Cerebellar cortex (tissue), 1 donor: ENCODE results near the gene RAB5B.
"Not testable (repeated sequence)": the region's sequence is repeated elsewhere in the genome, so short reads cannot be mapped to it uniquely, and the experiment has no call there.

Source experiments
- DNase-seq: peaks from one replicate; pipeline ENCODE4 v3.0.0-alpha.2; 2015; ENCODE audit warnings: low spot score

The RAB5B gene

DNA sequence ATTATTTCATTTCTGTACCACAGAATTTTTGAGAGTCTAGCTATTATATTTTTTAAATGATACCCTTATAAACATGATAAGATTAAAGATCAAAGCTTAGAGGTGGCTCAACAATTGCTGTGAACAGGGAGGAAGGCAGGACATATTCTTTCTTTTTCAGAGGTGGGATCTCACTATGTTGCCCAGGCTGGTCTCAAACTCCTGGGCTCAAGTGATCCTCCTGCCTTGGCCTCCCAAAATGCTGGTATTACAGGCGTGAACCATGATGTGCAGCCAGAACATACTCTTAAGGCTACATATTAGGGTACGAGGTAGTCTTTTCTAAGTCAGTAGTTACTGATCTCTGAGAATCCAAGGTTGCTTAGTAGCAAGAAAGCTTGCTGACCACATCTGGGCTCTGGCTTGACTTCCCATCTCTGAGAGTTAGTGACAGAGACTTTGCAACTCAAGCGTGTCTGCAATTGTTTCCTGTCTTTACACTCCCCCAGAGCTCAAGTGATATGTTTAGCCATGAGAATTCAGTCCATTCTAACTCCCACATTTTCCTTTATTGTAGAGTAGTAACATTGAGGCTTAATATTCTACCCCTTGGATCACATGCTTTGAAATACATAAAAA lies 8.6 kb downstream of the RAB5B start:
- DNase-seq = no peak

DNA sequence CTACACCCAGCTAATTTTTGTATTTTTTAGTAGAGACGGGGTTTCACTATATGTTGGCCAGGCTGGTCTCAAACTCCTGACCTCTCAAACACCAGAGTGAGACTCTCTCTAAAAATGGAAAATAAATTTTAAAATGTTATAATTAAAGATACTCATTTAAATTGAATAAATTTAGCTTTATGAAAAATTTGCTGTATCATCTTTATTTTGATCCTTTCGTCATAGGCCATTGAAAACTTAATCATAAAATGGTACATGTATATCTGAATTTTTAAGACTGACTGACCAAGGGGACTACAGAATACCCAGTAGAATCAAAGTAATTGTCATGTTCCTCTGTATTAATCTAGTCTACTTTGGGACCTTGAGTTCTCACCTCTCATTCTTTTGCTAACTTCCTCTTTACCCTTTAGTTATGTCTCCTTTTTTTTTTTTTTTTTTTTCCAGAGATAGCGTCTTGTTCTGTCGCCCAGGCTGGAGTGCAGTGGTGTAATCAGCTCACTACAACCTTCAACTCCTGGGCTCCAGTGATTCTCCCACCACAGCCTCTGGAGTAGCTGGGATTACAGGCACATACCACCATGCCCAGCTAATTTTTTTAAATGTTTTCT lies 9.5 kb downstream of the RAB5B start:
- no peak for DNase-seq

GRCh38 chr12:55984861-55985260 lies 11.0 kb downstream of the RAB5B start:
- no peak for DNase-seq

DNA sequence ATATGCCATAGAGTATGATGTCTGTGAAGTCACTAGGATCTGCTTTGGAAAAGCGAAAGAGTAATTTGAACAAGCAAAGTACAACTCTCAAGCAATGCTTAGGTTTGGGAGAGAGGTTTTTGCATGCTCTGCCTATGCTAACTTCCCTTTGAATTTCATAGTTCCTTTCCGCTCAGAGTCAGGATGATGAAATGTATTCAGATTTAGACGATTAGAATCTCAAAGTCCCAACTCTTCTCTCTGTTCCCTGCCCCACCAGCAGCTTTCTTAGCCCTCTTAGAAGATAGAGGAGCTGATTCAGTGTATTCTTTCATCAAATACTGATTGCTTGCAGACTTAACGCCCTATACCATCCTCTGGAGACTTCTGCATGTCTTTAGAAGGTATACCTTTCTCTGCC lies 11.5 kb downstream of the RAB5B start:
- no peak for DNase-seq

- not testable (repeated sequence) for DNase-seq
Observed at GRCh38 chr12:55985976-55986375, 12.1 kb downstream of the RAB5B start.

- no peak for DNase-seq
Observed at GRCh38 chr12:55991110-55991509, 17.2 kb downstream of the RAB5B start.

DNA sequence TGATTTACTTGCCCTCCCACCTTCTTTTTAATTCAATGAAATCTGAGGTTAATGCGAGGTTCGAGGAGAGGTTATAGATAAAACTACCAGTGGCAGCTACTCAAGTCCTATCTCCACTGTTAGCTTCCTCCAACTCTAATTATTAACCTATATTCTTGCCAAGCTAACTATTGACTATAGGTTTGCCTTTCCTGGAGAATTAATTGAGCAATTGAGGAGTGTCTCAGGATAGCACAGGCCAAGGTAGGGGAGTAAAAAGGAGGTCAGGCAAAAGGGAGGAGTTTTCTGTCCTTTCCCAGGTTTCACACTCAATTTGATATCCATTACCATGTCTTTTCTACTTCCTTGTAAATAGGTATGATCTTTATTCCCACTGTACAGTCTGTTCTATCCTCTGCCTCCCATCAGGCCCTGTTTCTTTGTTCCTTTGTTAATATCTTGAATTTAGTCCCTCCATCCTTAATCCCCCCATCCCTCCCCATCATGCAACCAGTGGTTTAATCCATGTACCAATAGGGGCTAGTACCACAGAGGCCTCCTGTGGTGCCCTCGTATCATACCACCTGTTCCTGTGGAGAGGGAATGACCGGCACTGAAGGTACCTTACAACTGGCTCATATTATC lies 19.5 kb downstream of the RAB5B start:
- DNase-seq = no peak

DNA sequence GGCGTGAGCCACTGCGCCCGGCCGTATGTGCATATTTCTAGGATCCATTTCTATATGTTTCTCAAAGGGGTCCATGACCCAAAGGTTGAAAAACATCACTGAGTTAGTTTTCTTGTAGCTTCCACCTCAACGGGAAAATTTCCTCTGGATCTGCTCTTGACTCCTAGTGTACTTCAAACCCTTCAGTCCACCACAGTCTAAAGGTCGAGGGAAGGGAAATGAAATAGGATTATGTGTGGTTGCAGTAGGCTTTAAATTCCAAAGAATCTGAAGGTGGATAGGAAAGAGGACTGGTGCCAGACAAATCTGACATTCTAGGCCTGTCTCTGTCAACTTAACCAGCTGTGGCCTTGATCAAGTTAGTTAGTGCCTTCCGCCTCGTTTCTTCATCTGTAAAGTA lies 21.5 kb downstream of the RAB5B start:
- no peak for DNase-seq

DNA sequence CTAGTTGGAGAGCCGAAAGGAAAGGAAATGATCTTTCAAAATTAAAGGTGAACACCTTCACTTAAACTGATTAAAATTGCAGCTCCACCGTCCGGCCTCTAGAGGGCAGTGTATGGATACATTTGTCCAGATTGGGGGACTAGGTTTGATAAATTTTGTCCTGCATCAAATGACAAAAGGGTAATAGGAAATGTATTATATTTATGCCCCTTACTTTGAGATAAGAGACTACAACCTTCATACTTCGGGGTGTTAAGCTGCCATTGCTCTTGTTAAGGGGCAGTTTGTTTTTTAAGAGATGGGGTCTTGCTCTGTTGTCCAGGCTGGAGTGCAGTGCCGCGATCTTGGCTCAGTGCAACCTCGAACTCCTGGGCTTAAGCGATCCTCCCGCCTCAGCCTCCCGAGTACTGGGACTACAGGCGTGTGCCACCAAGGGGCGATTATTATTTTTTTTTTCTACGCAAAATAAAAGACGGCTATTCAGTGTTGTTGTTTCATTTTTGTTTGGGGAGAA lies 22.4 kb downstream of the RAB5B start:
- peak; percentile 84 for DNase-seq

DNA sequence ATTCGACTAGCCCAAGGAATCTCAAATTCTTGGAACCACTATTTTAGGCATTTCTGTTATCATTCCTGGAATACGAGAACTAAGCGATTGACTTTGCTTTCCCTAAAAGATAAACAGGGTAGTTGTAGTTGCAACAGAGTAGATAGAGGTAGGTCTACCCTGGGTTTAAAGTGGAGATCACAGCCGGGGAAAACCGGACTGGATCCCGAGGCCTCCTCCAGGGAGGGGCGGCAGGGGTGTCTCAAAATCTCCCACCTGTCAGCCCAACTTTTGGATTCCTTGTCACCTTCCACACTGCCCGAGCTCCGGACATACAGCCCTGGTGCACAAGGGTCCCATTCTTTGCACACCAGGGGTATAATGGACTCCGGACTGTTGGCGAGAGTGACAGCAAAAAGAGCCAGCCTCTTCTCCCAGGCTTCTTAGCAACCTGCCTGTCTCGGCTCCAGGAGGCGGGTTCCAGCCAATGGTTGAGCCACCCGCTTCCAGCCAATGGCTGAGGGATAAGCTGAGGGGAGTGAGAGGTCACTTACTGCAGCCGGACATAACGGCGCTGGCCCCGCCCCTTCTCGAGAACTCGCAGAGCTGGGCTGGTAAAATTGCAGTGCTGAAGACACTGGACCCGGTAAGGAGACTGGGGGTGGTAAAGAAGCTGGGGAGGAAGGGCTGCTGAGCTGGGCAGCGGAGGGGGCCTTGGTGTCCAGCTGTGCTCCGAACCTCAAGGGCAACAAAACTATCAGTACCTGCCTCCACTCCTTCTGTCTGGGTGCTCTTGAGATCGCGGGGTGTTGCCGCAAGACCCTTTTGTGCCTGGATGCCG lies 23.0 kb downstream of the RAB5B start, which contains the start of gene SUOX:
Gene SUOX, plus strand, starts transcription at position 562 of the 820 bp plus-strand sequence. CDS start 4,946 bp downstream, outside the sequence.
- peak; percentile 99 for DNase-seq

DNA sequence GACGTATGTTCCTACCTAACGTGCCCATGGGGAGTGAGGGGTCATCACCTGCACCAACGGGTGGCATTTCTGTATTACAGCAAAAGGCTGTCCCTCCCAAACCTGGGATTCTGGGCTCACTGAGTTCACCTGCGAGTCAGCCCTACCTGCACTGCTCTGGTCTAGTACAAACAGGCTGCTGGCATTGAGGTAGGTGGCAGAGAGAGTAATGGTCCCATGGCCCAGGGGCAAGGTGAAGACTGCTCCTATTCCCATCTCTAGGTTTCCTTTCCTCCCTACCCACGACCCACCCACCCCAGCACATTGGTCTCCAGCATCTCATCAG lies 23.6 kb downstream of the RAB5B start:
- no peak for DNase-seq

DNA sequence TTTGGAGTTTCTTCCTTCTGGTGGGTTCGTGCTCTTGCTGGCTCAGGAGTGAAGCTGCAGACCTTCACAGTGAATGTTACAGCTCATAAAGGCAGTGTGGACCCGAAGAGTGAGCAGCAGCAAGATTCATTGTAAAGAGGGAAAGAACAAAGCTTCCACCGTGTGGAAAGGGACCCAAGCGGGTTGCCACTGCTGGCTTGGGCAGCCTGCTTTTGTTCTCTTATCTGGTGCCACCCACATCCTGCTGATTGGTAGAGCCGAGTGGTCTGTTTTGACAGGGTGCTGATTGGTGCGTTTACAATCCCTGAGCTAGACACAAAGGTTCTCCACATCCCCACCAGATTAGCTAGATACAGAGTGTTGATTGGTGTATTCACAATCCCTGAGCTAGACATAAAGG lies 25.6 kb downstream of the RAB5B start:
- not testable (repeated sequence) for DNase-seq

DNA sequence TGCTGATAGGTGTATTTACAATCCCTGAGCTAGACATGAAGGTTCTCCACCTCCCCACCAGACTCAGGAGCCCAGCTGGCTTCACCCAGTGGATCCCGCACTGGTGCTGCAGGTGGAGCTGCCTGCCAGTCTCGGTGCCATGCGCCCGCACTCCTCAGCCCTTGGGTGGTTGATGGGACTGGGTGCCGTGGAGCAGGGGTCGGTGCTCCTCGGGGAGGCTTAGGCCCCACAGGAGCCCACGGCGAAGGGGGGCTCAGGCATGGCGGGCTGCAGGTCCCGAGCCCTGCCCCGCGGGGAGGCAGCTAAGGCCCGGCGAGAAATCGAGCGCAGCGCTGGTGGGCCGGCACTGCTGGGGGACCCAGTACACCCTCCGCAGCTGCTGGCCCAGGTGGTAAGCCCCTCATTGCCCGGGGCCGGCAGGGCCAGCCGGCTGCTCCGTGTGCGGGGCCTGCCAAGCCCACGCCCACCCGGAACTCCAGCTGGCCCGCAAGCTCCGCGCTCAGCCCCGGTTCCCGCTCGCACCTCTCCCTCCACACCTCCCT lies 26.2 kb downstream of the RAB5B start:
- DNase-seq = not testable (repeated sequence)

DNA sequence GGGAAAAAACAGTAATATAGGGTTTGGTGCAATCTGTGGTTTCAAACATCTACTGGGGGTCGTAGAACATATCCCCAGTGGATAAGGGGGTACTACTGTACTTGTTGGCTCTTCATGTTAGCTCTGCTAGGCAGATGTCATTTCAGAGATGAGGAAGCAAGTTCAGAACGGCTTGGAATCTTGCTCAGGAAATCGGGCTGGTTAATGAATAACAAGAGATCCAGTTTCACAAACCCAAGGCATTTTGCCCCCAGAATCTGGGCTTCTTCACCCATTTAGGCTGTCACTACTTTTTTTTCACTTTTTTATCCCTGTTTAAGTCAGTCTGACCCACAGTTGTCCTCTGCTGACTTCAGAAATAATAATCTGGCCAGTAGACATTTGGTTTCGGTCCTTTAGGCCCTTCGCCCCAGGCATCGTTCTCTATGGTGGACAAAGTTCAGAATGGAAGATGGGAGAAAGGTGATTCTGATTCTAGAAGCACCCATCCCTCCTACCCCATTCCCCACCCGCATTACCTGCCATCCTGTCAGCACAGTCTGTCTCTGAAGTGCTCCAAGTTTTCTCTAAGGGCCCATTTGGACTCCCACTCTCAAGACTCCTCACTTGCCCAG lies 27.7 kb downstream of the RAB5B start:
- DNase-seq = no peak

- DNase-seq = not testable (repeated sequence)
Observed at GRCh38 chr12:56003376-56003775, 29.5 kb downstream of the RAB5B start.

DNA sequence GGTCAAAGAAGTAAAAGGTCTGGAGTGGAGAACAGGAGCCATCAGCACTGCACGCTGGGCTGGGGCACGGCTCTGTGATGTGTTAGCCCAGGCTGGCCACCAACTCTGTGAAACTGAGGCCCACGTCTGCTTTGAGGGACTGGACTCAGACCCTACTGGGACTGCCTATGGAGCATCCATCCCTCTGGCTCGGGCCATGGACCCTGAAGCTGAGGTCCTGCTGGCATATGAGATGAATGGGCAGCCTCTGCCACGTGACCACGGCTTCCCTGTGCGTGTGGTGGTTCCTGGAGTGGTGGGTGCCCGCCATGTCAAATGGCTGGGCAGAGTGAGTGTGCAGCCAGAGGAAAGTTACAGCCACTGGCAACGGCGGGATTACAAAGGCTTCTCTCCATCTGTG lies 30.3 kb downstream of the RAB5B start:
- DNase-seq = no peak

DNA sequence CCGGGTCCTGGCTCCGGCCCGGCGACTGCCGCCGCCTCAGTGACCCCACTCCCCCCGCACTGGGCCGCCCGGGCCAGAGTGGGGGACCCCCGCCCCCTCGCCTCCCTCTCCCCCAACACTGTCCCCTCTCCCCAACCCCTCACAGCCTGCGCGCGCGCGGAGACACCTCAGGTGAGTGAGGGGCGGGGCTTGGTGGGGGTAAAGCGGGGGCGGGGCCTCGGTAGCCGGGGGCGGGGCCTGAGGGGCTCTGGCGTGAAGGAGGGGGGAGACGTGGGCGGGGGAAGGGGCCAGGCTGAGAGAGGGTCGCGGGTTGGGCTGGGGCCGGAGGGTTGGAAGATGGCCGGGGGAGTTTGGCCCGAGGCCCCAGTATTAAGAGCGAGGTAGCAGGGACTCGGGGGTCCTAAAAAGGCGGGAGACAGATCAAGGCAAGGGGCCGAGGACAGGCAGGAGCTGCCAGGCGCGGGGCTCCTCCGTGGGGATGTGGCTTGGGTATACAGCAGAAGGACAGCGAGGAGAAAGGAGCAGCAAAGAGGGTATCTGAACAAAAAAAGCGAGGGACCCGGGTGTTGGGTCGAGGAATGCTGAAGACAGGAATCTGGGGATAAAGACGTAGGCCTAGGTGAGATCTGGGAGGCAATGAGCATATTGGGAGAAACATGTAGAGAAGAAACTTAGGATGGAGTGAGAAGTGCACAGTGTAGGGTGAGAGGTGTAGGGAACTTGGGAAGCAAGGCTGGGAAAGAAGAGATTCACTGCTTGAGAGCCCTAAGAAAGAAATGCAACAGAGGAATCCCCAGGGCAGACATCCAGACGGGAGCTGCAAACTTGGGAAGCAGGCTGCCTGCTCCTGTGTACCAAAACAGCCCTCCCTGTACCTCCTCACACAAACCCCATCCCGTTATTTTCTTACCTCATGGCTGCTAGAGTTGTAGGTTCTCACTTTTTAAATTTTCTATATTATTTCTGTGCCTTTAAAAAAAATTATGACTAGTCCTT lies 34.0 kb downstream of the RAB5B start:
- peak; percentile 63 for DNase-seq

DNA sequence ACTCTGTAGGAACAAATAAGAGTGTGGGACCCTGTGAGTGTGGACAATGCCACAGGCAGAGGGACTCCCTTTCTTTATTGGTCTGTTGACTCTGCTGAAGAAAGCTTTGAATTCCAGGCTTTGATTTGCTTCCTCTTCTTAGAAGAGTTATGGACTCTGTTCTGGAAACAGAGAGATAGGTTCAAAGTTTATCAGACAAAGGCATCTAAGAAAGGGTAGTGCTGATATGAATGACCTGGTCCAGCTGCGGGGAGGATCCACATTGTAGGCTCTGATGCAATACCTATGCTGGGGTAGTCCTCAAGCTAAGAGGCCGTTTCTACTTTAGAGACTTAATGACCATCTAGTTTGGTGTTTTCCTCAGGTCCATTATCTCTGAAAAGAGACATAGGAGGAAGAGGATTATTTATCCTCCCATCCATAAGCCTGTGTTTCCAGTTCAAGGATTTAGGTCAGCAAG lies 36.3 kb downstream of the RAB5B start:
- DNase-seq = no peak

- DNase-seq = no peak
Observed at GRCh38 chr12:56011509-56012090, 37.7 kb downstream of the RAB5B start.

DNA sequence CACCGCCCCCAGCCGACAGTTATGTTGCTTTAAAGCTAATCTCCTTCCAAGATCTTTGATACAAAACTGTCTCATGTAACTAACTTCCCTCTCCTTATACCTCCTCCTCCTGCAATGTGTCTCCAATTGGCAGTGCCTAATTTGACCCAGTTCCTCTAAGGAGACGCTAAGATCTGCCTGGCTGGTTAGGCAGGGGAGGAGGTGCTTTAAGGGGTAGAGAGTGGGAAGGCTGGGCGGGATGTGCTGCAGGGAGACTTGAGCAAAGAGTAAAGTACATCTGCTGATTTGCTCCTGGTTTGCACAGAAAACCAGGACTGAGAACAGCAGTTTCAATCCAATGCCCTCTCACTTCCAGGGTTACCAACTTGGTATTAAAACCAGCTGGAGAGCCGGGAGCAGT lies 39.6 kb downstream of the RAB5B start:
- no peak for DNase-seq
